Loucy (cell line): ENCODE measurements around the gene TGM3.

Experiments used
- H2AFZ ChIP-seq: fragments of 200-600 bp; sonication (generic); 2 replicates; pipeline ENCODE4 v1.6.0; 2016; ENCODE audit warnings: antibody characterized with exemption, mild to moderate bottlenecking, low read length, moderate library complexity
- H3F3A ChIP-seq: fragments of 200-600 bp; 2 replicates; pipeline ENCODE4 v1.6.0; 2016; ENCODE audit warnings: antibody characterized with exemption, low read depth, mild to moderate bottlenecking
- H3K27me3 ChIP-seq: fragments of 200-600 bp; sonication (generic); 2 replicates; pipeline ENCODE4 v1.6.1; 2014; ENCODE audit warnings: low read length, mild to moderate bottlenecking; ENCODE audit not compliant: insufficient read depth, poor library complexity, severe bottlenecking
- H3K36me3 ChIP-seq: fragments of 200-600 bp; sonication (generic); 2 replicates; pipeline ENCODE4 v1.6.1; 2016; ENCODE audit warnings: low read length; ENCODE audit not compliant: insufficient read depth
- H3K4me1 ChIP-seq: fragments of 200-600 bp; sonication (generic); 2 replicates; pipeline ENCODE4 v1.5.1; 2014; ENCODE audit warnings: low read length, mild to moderate bottlenecking; ENCODE audit not compliant: insufficient read depth, poor library complexity, severe bottlenecking
- H3K4me2 ChIP-seq: fragments of 200-600 bp; sonication (generic); 2 replicates; pipeline ENCODE4 v1.6.0; 2014; ENCODE audit warnings: antibody characterized with exemption, low read length, low read depth, mild to moderate bottlenecking; ENCODE audit not compliant: poor library complexity, severe bottlenecking
- H3K4me3 ChIP-seq: fragments of 200-600 bp; sonication (generic); 2 replicates; pipeline ENCODE4 v1.5.1; 2014; ENCODE audit warnings: low read length, mild to moderate bottlenecking, mixed read lengths; ENCODE audit not compliant: poor library complexity, severe bottlenecking
- H3K79me2 ChIP-seq: fragments of 200-600 bp; sonication (generic); 2 replicates; pipeline ENCODE4 v1.6.1; 2014; ENCODE audit warnings: low read length; ENCODE audit not compliant: insufficient read depth
- H3K9ac ChIP-seq: fragments of 200-600 bp; sonication (generic); 2 replicates; pipeline ENCODE4 v1.6.0; 2014; ENCODE audit warnings: mild to moderate bottlenecking, low read depth, low read length, moderate library complexity; ENCODE audit not compliant: poor library complexity, severe bottlenecking
- H3K9me2 ChIP-seq: fragments of 200-600 bp; sonication (generic); replicated peaks from 2 replicates; pipeline ENCODE4 v1.6.1; 2016; ENCODE audit warnings: low read depth, low read length, mixed read lengths
- H3K9me3 ChIP-seq: fragments of 200-600 bp; sonication (generic); 2 replicates; pipeline ENCODE4 v1.6.1; 2014; ENCODE audit warnings: mild to moderate bottlenecking, antibody characterized with exemption, low read length, low read depth; ENCODE audit not compliant: insufficient read depth
- H4K20me1 ChIP-seq: fragments of 200-600 bp; sonication (generic); 2 replicates; pipeline ENCODE4 v1.6.0; 2014; ENCODE audit warnings: antibody characterized with exemption, low read length, mild to moderate bottlenecking; ENCODE audit not compliant: insufficient read depth, poor library complexity, severe bottlenecking
- CTCF ChIP-seq: fragments of 200-600 bp; sonication (generic); conservative IDR thresholded peaks from 2 replicates; pipeline ENCODE4 v1.5.1; 2014; ENCODE audit warnings: mild to moderate bottlenecking, antibody characterized with exemption, low read length
- EZH2phosphoT487 ChIP-seq: fragments of 200-600 bp; IDR thresholded peaks from 2 replicates; pipeline ENCODE4 v1.6.1; 2018; ENCODE audit warnings: antibody characterized with exemption, mild to moderate bottlenecking, moderate library complexity, borderline replicate concordance

The TGM3 gene

GRCh38 chr20:2357114-2357513 lies 61.3 kb downstream of the TGM3 start:
- Histone ChIP-seq H3K9me2 (no peaks in the 10 kb centered on the region), H3K27me3 (no peaks in the 10 kb centered on the region), H3K79me2 (no peaks in the 10 kb centered on the region), H3K4me1 (no peaks in the 10 kb centered on the region), H3K9ac (no peak overlapping the region), H2AFZ (no peak overlapping the region), H4K20me1 (no peaks in the 10 kb centered on the region), H3K36me3 (no peaks in the 10 kb centered on the region), H3F3A (no peaks in the 10 kb centered on the region), H3K4me2 (no peak overlapping the region), H3K4me3 (no peak overlapping the region), H3K9me3 (peaks cover 9% of the 10 kb centered on the region; the same call in 1 of the 2 replicates)
- TF ChIP-seq CTCF (no peak), EZH2phosphoT487 (no peak)

- no peak overlapping the region for H3K4me2 ChIP-seq
- no peak overlapping the region for H2AFZ ChIP-seq
- H3K4me1 ChIP-seq = no peaks in the 10 kb centered on the region
- no peak overlapping the region for H3K4me3 ChIP-seq
- H3K79me2 ChIP-seq = no peaks in the 10 kb centered on the region
- H3F3A ChIP-seq = no peaks in the 10 kb centered on the region
- H3K9me2 ChIP-seq = no peaks in the 10 kb centered on the region
- no peaks in the 10 kb centered on the region for H3K27me3 ChIP-seq
- no peaks in the 10 kb centered on the region for H3K36me3 ChIP-seq
- no peak overlapping the region for H3K9ac ChIP-seq
- no peaks in the 10 kb centered on the region for H4K20me1 ChIP-seq
- H3K9me3 ChIP-seq = peaks cover 11% of the 10 kb centered on the region; the same call in 1 of the 2 replicates
- TF ChIP-seq EZH2phosphoT487 (no peak), CTCF (no peak)
Measured at GRCh38 chr20:2358006-2358405, 62.2 kb downstream of the TGM3 start.

GRCh38 chr20:2361035-2361593 lies 65.3 kb downstream of the TGM3 start:
- Histone ChIP-seq H3K4me3 (no peak overlapping the region), H3K27me3 (no peaks in the 10 kb centered on the region), H3K36me3 (no peaks in the 10 kb centered on the region), H2AFZ (no peak overlapping the region), H3K9me2 (no peaks in the 10 kb centered on the region), H3K79me2 (no peaks in the 10 kb centered on the region), H3K9ac (no peak overlapping the region), H3K9me3 (peaks cover 11% of the 10 kb centered on the region; the same call in 1 of the 2 replicates), H4K20me1 (no peaks in the 10 kb centered on the region), H3K4me1 (no peaks in the 10 kb centered on the region), H3K4me2 (no peak overlapping the region), H3F3A (no peaks in the 10 kb centered on the region)
- TF ChIP-seq EZH2phosphoT487 (no peak), CTCF (no peak)
